Liver (tissue), 2 donors: ENCODE results near the gene JMJD4.

ENCODE experiments used
- CTCF ChIP-seq: fragments of 150-350 bp; IDR thresholded peaks from 2 replicates; pipeline ENCODE4 v1.5.1; 2017; ENCODE audit warnings: improper control_type of control experiment, low read depth, low read length; ENCODE audit not compliant: missing input control
- YY1 ChIP-seq: IDR thresholded peaks from 2 replicates; pipeline ENCODE4 v1.6.1; 2016; ENCODE audit warnings: antibody characterized with exemption, mild to moderate bottlenecking
- donor health status: healthy.

DNA sequence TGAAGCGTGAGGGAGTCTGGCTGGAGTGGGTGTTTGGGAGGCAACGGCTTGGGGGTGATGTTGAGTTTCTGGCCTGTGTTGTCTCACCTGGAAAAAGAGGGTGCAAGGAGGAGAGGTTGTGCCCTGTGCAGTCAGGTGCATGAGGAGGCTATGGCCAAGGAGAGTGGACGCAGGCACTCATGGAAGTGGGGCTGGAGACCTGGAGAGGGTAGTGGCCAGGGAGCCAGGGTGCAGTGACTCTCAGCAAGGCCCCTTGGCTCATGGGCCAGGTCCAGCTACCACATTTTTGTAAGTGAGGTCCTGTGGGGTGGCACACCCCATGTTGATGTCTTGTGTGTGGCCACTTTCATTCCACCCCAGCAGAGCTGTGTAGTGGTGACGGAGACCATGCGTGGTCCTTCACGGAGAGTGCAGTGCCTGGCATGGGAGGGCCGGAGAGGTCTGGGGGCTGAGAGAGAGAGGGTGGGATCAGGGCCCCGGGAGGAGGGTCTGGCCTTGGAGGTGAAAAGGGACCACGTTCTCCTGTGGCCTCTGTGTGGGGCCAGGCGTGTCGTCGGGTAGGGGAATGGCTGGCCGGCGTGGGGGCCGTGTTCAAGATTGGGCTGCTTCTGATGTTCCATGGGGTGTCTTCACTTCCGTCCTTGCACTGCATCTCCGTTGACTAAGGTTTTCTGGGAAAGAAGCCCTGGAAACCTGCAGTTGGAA lies 6.2 kb upstream of the JMJD4 start:
- TF ChIP-seq YY1, result no peak
- TF ChIP-seq CTCF, result no peak
